Measurements from ENCODE around the gene ZNF528.
A peak's percentile ranks its signal among the peaks of the same experiment; 100 is the strongest.

The ZNF528 gene

DNA sequence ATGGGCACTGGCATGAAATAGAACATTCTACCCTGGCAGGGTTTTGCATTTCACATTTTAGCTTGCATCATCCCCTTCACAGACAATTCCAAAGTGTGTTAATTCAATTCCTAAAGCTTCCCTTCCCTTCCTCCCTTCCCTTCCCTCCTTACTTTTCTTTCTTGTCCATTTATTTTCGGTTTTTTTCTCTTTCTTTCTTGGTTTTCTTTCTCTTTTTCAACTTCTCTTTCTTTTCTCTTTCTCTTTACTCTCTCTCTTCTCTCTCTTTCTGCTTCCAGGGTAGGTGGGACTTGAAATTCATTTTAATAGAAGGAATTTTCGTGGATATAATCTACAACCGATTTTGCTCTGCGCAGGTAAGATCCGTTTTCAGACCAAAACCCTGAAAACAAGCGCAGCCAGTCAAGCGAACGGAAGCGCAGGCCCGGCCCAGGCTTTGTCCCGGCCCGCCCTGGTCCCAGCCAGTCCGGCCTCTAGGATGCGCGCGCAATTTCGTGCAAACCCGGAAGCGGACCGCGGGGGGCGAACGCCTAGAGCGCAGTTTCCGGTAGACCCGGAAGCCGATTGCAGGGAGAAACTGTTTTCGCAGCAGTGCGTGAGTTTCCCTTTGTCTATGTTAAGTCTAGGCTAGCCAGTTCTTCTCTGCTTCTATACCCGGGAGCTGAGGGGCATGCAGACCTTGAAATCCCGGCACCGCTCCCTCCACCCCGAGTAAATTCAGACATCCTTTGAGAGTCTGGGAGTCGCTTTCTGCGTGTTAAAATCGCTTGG is at the start of gene ZNF528:
Gene ZNF528 (plus strand): TSS at position 540 of the 771 bp plus-strand sequence. CDS start 4,165 bp downstream, outside the sequence.
- peak; percentile 76 for DNase-seq (ENCODE audit: low read depth)

DNA sequence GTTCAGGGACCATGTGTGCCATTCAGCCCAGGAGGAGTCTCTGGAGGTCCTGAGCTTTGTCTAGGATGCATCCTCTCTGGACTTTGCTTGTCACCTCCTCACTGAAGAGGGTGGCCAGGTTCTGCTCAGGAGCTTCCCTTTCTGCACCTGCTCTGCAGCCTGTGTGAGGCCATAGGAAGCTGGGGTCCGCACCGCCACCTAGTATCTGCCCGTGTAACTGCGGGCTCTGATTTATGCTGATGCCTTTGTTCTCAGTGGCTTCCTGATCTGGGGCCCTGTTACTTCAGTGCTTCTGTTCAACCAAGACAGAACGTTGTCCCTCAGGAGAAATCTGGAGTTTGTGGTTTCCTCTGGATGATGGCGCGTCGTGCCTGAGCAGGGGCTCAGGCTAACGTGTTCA is 46.1 kb upstream of the ZNF528 start:
- DNase-seq (ENCODE audit: low read depth): no peak

- DNase-seq (ENCODE audit: low read depth): no peak
These were observed 31.2 kb upstream of the ZNF528 start for GRCh38 chr19:52366414-52366824.

DNA sequence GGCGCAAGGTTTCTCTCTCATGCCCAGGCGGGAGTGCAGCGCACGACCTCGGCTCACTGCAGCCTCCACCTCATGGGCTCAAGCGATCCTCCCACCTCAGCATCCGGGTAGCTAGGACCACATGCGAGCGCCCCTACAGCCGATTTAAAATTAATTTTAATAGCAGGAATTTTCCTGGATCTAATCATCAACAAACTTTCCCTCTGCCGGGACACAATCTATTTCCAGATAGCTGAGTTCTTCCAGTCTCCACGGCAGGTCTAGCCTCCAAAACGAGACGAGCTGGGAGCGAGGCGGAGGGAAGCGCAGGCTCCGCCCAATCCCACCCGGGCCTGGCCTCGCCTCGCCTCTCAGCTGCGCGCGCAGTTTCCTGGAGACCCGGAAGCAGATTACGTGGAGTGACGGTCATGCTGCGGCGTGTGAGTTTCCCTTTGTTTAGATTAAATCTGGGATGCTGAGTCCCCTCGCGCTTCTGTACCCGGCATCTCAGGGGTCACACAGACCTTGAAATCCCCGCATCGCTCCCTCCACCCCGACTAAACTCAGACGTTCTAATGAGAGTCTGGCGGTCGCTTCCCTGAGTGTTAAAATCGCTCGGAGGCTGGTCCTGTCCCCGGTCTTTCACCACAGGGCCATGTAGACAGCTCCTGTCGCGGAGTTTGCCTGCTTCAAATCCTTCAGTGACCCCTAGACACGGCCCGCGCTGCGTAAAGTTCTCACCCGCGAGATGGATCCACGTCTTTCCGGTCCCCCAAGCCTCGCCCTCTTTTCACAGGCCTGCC is 27.9 kb upstream of the ZNF528 start, which contains the start of gene ZNF880:
Gene ZNF880 (plus strand): TSS at position 365 of the 782 bp plus-strand sequence. CDS start 43 bp downstream, at position 408.
- peak; percentile 72 for DNase-seq (ENCODE audit: low read depth)

DNA sequence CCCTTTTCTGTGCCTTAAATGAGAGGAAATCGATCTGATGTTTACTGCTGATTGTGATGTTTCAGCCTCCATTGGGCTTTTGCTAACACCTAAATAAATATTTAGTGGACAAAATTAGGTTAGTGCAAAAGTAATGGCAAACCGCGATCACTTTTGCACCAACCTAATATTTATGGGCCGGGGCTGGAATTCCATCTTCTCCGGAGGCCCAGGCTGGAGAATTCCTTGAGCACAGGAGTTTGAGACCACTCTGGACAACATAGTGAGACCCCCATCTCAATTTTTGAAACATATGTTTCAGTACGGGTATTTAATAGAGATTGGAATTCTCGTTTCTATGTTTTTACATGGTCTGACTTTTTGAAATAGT is 27.3 kb upstream of the ZNF528 start:
- DNase-seq (ENCODE audit: low read depth): no peak

- DNase-seq (ENCODE audit: low read depth): no peak
These were observed 6.5 kb upstream of the ZNF528 start for GRCh38 chr19:52391135-52391534.

- no peak for DNase-seq (ENCODE audit: low read depth)
These were observed 412 bp downstream of the ZNF528 start for GRCh38 chr19:52398081-52398441.

DNA sequence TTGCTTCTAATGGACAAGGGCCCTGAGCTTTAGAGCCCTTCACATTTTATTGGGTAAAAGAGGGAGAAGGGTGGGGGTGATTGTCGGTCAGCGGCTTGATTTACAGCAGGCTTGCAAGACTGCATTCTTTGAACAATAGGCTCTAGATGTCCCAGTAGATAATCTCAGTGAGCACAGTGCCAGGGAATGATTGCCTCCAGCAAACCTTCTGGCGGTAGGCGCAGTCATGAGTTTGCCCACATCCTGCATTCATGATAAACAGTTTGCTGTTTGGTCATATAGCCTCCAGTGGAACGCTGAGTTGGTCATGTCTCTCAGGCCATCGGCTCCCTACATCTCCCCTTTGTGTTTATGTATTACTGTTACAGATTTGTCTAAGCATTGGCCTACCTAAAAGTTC is 12.6 kb downstream of the ZNF528 start:
- DNase-seq (ENCODE audit: low read depth): no peak

DNA sequence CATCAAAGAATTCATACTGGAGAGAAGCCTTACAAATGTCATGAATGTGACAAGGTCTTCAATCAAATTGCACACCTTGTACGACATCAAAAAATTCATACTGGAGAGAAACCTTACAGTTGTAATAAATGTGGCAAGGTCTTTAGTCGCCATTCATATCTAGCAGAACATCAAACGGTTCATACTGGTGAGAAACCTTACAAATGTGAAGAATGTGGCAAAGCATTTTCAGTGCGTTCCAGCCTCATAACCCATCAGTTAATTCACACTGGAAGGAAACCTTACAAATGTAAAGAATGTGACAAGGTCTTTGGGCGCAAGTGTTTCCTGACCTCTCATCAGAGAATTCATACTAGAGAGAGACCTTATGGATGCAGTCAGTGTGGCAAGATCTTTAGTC is 18.1 kb downstream of the ZNF528 start:
- no peak for DNase-seq (ENCODE audit: low read depth)

- no peak for DNase-seq (ENCODE audit: low read depth)
These were observed 31.3 kb downstream of the ZNF528 start, which contains the start of gene ZNF534 for GRCh38 chr19:52428937-52429336. Gene ZNF534, plus strand, starts transcription at chr19:52429148. Its CDS starts 2,327 bp downstream, at chr19:52431475.

DNA sequence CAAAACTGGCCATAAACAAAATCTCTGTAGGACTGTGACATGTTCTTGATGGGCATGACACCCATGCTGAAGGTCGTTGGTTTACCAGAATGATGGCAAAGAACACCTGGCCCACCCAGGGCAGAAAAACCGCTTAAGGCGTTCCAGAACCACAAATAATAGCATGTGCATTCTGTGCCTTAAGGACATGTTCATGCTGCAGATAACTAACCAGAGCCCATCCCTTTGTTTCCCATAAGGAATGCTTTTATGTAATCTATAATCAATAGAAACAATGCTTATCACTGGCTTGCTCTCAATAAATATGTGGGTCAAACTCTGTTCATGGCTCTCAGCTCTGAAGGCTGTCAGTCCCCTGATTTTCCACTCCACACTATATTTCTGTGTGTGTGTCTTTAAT is 44.5 kb downstream of the ZNF528 start:
- DNase-seq (ENCODE audit: low read depth): no peak

DNA sequence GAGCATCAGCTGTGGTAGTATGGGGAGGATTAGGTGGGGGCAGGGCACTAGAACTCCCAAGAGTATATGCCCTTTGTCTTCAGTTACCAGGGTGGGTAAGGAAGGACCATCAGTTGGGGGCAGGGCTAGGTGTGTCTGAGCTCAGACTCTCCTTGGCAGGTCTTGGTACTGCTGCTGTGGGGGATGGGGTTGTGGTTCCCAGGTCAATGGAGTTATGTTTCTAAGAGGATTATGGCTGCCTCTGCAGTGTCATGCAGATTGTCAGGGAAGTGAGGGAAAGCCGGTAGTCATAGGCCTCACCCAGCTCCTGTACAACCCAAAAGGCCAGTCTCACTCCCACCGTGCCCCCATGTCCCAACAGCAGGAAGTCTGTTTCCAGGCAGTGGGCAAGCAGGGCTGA is 46.9 kb downstream of the ZNF528 start:
- no peak for DNase-seq (ENCODE audit: low read depth)

DNA sequence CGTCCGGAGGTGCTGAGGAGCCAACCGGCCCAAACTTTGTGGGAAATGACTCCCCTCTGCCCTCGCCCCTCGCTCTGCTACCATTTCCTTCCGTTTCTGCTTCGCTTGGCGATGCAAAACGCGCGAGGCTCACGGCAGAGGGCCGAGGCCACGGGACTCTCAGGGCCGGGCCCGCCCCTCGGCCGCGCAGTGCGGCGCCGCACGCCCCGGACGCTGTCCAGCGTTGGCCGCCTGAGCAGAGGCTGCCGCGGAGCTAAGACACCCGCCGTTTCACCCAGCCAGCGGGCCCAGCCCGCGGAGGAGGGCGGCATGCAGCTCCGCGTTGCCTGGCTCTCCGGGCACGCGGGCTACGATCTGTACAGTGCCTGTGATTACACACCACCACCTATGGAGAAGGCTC is 53.6 kb downstream of the ZNF528 start:
- no peak for DNase-seq (ENCODE audit: low read depth)

DNA sequence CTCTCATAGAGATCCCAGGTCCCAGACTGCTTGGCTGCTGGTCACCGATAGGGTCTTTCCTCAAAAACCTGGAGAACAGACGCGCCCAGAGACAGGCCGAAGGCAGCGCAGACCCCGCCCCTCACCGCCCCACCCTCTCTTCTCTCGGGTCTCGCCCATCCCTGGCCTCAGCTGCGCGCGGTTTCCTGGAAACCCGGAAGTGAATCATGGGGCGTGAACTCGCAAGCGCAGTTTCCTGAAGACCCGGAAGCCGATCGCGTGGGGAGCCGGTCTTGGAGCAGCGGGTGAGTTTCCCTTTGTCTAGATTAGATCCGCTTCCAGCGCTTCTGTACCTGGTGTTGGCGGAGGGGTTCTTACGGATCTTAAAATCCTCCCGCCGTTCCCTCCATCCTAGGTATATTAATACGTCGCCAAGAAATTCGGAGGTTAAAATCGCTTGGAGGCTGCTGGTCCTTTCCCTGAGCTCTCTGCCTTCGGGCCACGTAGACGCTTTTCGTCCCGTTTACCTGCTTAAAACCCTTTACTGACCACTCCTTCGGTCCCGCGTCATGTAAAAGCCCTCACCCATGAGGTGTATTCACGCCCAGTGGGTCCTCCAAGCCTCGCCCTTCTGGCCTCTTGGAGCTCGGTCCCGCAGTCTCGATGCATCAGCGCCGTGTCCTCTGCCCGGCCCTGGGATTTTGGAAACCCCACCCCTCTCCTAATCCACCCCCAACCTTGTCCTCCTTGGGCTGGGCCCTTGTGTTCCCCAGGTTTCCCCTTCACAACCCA is 55.9 kb downstream of the ZNF528 start, which contains the start of gene ZNF578:
Gene ZNF578 (plus strand): TSS at position 230 of the 771 bp plus-strand sequence. CDS start 48,293 bp downstream, outside the sequence.
- peak; percentile 14 for DNase-seq (ENCODE audit: low read depth)

GRCh38 chr19:52464798-52465470 is 67.3 kb downstream of the ZNF528 start:
- no peak for DNase-seq (ENCODE audit: low read depth)

All from T-helper 22 cell (primary cell).